Prostate gland (tissue), 2 donors: Measurements from ENCODE around the gene STXBP4. TPM values are rescaled to one million over a fixed set of nuclear protein-coding genes. Genes with fewer than 3 reads are reported as not detected.

Source experiments
- DNase-seq: peaks from one replicate; pipeline ENCODE4 v3.0.0-alpha.2; 2019; ENCODE audit warnings: low spot score
- H3K27ac ChIP-seq, 2 donors: fragments of 200-600 bp; sonication (generic); 2 replicates each; pipeline ENCODE4 v1.5.1; 2017 to 2019
- H3K27me3 ChIP-seq: fragments of 200-600 bp; sonication (generic); replicated peaks from 2 replicates; pipeline ENCODE4 v1.5.1; 2019; ENCODE audit not compliant: insufficient read depth
- H3K36me3 ChIP-seq, 2 donors: fragments of 200-600 bp; sonication (generic); 1 replicate in 1 of 2; 2 replicates in 1 of 2; pipeline versions ENCODE4 v1.5.1 to v1.8.1; 2017 to 2019
- H3K4me1 ChIP-seq: fragments of 200-600 bp; sonication (generic); replicated peaks from 2 replicates; pipeline ENCODE4 v1.5.1; 2019
- H3K4me3 ChIP-seq, 2 donors: fragments of 200-600 bp; sonication (generic); 2 replicates each; pipeline ENCODE4 v1.5.1; 2017 to 2019
- H3K9me3 ChIP-seq: fragments of 200-600 bp; sonication (generic); 2 replicates; pipeline ENCODE4 v1.5.1; 2017
- CTCF ChIP-seq, 4 experiments: fragments of 200-600 bp in 2 of 4; fragments of 450-650 bp in 2 of 4; sonication (generic) in 2 of 4; IDR thresholded peaks; 1 replicate in 3 of 4; 2 replicates in 1 of 4; pipeline ENCODE4 v1.5.1; 2016 to 2019; ENCODE audit warnings: antibody characterized with exemption in 4 of 4, mild to moderate bottlenecking in 2 of 4, moderate library complexity in 2 of 4
- POLR2A ChIP-seq: fragments of 450-650 bp; IDR thresholded peaks from one replicate; pipeline ENCODE4 v1.6.1; 2016; ENCODE audit warnings: antibody characterized with exemption, mild to moderate bottlenecking
- POLR2AphosphoS5 ChIP-seq: sonication (generic); formaldehyde crosslinking; IDR thresholded peaks from one replicate; pipeline ENCODE4 v1.6.1; 2017; ENCODE audit warnings: antibody characterized with exemption
- WGBS: methylation state at CpG from one replicate; pipeline ENCODE4 v1.1.5; 2018; 5-methylcytosine and 5-hydroxymethylcytosine counted together
- intact Hi-C: fragments of 100-400 bp; cut with DNase I; formaldehyde crosslinking; loops from one replicate; pipeline ENCODE4 v1.14.2; 2022
- total RNA-seq, 2 donors: library from RNA; depleted of rRNA; stranded (reverse); fragments of >200 nt; gene quantifications; one replicate each; pipeline ENCODE4 v1.1.0, GENCODE V29; 2016

Gene STXBP4, protein sequence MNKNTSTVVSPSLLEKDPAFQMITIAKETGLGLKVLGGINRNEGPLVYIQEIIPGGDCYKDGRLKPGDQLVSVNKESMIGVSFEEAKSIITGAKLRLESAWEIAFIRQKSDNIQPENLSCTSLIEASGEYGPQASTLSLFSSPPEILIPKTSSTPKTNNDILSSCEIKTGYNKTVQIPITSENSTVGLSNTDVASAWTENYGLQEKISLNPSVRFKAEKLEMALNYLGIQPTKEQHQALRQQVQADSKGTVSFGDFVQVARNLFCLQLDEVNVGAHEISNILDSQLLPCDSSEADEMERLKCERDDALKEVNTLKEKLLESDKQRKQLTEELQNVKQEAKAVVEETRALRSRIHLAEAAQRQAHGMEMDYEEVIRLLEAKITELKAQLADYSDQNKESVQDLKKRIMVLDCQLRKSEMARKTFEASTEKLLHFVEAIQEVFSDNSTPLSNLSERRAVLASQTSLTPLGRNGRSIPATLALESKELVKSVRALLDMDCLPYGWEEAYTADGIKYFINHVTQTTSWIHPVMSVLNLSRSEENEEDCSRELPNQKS
- 10 to 100 TPM in 1 of 2 donors, 1 to 10 TPM in 1; 7.2 to 29.0 TPM for total RNA-seq

DNA sequence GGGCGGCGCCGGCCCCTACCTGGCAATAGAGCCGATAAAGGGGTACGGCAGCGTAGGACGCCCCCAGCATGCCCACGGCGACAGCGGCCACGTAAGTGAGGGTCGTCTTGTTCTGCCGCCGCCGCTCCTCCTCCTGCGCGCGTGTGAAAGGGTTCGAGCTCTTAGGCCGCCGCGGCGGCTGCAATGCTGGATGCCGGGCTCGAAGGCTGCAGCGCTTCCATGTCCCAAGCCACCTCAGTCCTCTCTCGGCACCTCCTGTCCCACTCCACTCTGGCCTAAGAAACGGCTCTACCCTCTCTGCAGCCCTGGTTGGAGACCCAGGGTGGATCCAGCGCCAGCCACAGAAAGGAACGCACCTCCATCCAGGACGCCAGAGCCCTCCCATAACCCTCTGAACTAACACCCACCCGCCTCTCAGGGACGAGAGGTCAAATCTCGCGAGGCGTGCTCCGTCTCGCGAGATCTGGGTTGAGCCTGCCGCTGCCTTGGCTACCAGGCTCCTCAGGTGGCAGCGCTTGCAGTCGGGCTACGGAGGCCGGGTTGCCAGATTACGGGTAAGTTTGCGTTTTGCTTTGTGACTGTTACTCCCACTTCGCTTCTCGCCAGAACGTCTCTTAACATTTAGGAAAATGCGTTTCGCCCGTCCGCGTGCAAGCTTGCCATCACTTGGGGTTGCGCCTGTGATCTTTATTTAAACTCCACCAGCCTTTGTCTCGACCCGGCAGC lies at the start of gene STXBP4, which contains the start of gene COX11:
TSS of gene STXBP4 (plus strand) at position 504 of the 726 bp plus-strand sequence. CDS start 17,455 bp downstream, outside the sequence.
TSS of gene COX11 (minus strand) at position 393 of the 726 bp plus-strand sequence. CDS start at position 385, 8 bp downstream.
- under 1% methylated on average over 57 of the region's 57 CpGs for WGBS
- H3K9me3 ChIP-seq, result no peaks in the 10 kb centered on the region
- peak within 1 kb of the TSS; percentile 68 to 83 for H3K4me3 ChIP-seq
- intact Hi-C loops, result loop anchor here (5.0 kb wide), 1 partner anchor 66 kb away; the partner anchor contains the start of gene TOM1L1
- TF ChIP-seq POLR2AphosphoS5 (peak; percentile 95), CTCF (IDR thresholded peaks at IDR 0.05) (peak in 2 of 4 experiments; percentile 40 to 46), POLR2A (peak; percentile 75)
- H3K4me1 ChIP-seq, result peaks cover 4% of the 10 kb centered on the region
- H3K27me3 ChIP-seq, result no peaks in the 10 kb centered on the region
- H3K36me3 ChIP-seq, result no peaks in the 10 kb centered on the region
- peak; percentile 97 for DNase-seq
- H3K27ac ChIP-seq, result peak within 1 kb of the TSS; percentile 81 to 83

- no peak overlapping the region for H3K4me3 ChIP-seq
- H3K4me1 ChIP-seq, result no peaks in the 10 kb centered on the region
- DNase-seq, result no peak
- no peaks in the 10 kb centered on the region for H3K27me3 ChIP-seq
- no peak overlapping the region for H3K27ac ChIP-seq
- peaks cover 0 to 4% of the 10 kb centered on the region in 2 donors for H3K36me3 ChIP-seq
- TF ChIP-seq POLR2AphosphoS5 (no peak), POLR2A (no peak), CTCF (IDR thresholded peaks at IDR 0.05) (no peak)
- intact Hi-C loops, result no loop called here
- H3K9me3 ChIP-seq, result no peaks in the 10 kb centered on the region
These were observed 49.1 kb upstream of the STXBP4 start for GRCh38 chr17:54919425-54919824.

GRCh38 chr17:54920819-54921218 lies 47.7 kb upstream of the STXBP4 start:
- Histone ChIP-seq H3K36me3 (peaks cover 0 to 4% of the 10 kb centered on the region in 2 donors), H3K27ac (no peak overlapping the region), H3K9me3 (no peaks in the 10 kb centered on the region), H3K4me3 (no peak overlapping the region), H3K27me3 (no peaks in the 10 kb centered on the region), H3K4me1 (no peaks in the 10 kb centered on the region)
- intact Hi-C loops, result no loop called here
- TF ChIP-seq CTCF (IDR thresholded peaks at IDR 0.05) (no peak), POLR2A (no peak), POLR2AphosphoS5 (no peak)
- no peak for DNase-seq
- WGBS, result 85% methylated on average over 6 of the region's 6 CpGs

DNA sequence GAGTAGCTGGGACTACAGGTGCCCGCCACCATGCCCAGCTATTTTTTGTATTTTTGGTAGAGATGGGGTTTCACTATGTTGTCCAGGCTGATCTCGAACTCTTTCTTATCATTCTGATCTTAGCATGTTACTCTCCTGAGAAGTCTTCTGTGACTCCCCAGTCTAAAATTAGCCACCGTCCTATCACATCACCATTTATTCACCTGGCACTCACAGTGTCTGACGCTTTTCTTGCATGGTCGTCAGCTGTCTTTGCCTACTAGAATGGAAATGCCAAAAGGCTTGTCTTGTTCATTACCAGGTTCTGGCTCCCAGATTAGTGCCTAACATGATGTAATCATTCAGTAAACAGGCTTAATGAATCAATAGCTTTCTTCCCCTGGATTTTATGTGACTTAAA lies 44.2 kb upstream of the STXBP4 start:
- H3K9me3 ChIP-seq, result no peaks in the 10 kb centered on the region
- no peak for DNase-seq
- no peak for TF ChIP-seq POLR2AphosphoS5
- TF ChIP-seq CTCF (IDR thresholded peaks at IDR 0.05), result no peak
- no peak for TF ChIP-seq POLR2A
- intact Hi-C loops, result no loop called here
- 93% methylated on average over 5 of the region's 5 CpGs for WGBS
- no peak overlapping the region for H3K4me3 ChIP-seq
- H3K27me3 ChIP-seq, result no peaks in the 10 kb centered on the region
- no peaks in the 10 kb centered on the region for H3K4me1 ChIP-seq
- H3K36me3 ChIP-seq, result no peaks in the 10 kb centered on the region
- H3K27ac ChIP-seq, result no peak overlapping the region
